GM12878 (cell line): ENCODE results near the gene RFXANK. TPM values are rescaled to one million over a fixed set of nuclear protein-coding genes. Genes with fewer than 3 reads are reported as not detected.

ENCODE experiments used
- ATAC-seq: fragments of 200-7000 bp; cut with Tn5 transposase; 3 replicates; pipeline ENCODE4 v1.9.1; 2020; ENCODE audit warnings: mild to moderate bottlenecking, moderate library complexity
- BruUV-seq: library from RNA; stranded (reverse); fragments of 400-500 nt; replicated peaks from 2 replicates; lab custom pipeline; 2021; lab: Mats Ljungman, UMichigan
- CTCF ChIA-PET: fragments of 300-600 bp; sonication (Branson Sonifier 250); formaldehyde crosslinking; extraction: SDS; loops from one replicate; lab custom pipeline; 2021; ENCODE audit warnings: inconsistent platforms; lab: Yijun Ruan, JAX
- POLR2A ChIA-PET: fragments of 350-600 bp; formaldehyde crosslinking; extraction: SDS; loops from one replicate; lab custom pipeline; 2021; ENCODE audit warnings: inconsistent platforms; lab: Charles Lee
- RAD21 ChIA-PET: fragments of 300-600 bp; sonication (Branson Sonifier 250); formaldehyde crosslinking; loops from one replicate; lab custom pipeline; 2023; ENCODE audit warnings: antibody characterized with exemption; ENCODE audit not compliant: unreplicated experiment; lab: Charles Lee
- SMC1A ChIA-PET: fragments of 300-600 bp; sonication (Branson Sonifier 250); formaldehyde crosslinking; loops from one replicate; lab custom pipeline; 2023; ENCODE audit not compliant: unreplicated experiment, uncharacterized antibody; lab: Charles Lee
- DNase-seq: peaks from one replicate; pipeline ENCODE4 v3.0.0-alpha.2; 2011; ENCODE audit warnings: low read depth, low spot score
- FAIRE-seq: peaks from 3 replicates; lab custom pipeline; 2011; peaks lifted over from hg19 to GRCh38; lab: Jason Lieb, UNC
- H2AFZ ChIP-seq: 2 replicates; pipeline ENCODE4 v1.6.0; 2011; ENCODE audit warnings: low read depth, low read length, control low read depth; ENCODE audit not compliant: control insufficient read depth
- H3K27ac ChIP-seq: 2 replicates; pipeline ENCODE4 v1.5.1; 2011; ENCODE audit warnings: control low read depth; ENCODE audit not compliant: control insufficient read depth, insufficient read depth
- H3K27me3 ChIP-seq, 2 experiments: replicated peaks in 1 of 2; 2 replicates each; pipeline versions ENCODE4 v1.6.0 to v1.6.1; 2011; ENCODE audit warnings: low read length in 1 of 2; ENCODE audit not compliant: control insufficient read depth in 2 of 2, insufficient read depth in 2 of 2
- H3K36me3 ChIP-seq, 2 experiments: 2 replicates each; pipeline ENCODE4 v1.5.1; 2011; ENCODE audit warnings: low read length in 1 of 2; ENCODE audit not compliant: control insufficient read depth in 2 of 2, insufficient read depth in 2 of 2
- H3K4me1 ChIP-seq: 2 replicates; pipeline ENCODE4 v1.6.1; 2011; ENCODE audit warnings: mild to moderate bottlenecking, low read length, moderate library complexity, mixed read lengths; ENCODE audit not compliant: control insufficient read depth, insufficient read depth
- H3K4me2 ChIP-seq: 2 replicates; pipeline ENCODE4 v1.6.0; 2011; ENCODE audit warnings: control low read depth; ENCODE audit not compliant: control insufficient read depth, insufficient read depth
- H3K4me3 ChIP-seq: fragments of 200-600 bp; sonication (generic); 2 replicates; pipeline ENCODE4 v1.5.1; 2016
- H3K79me2 ChIP-seq: 2 replicates; pipeline ENCODE4 v1.6.0; 2011; ENCODE audit warnings: low read length; ENCODE audit not compliant: control insufficient read depth, insufficient read depth
- H3K9ac ChIP-seq: 2 replicates; pipeline ENCODE4 v1.8.0; 2011; ENCODE audit warnings: low read length, control low read depth, mixed read lengths; ENCODE audit not compliant: control insufficient read depth, insufficient read depth
- H3K9me3 ChIP-seq: replicated peaks from 3 replicates; pipeline ENCODE4 v1.5.1; 2011; ENCODE audit warnings: mild to moderate bottlenecking, low read length; ENCODE audit not compliant: control insufficient read depth, insufficient read depth
- H4K20me1 ChIP-seq: 2 replicates; pipeline ENCODE4 v1.6.0; 2011; ENCODE audit not compliant: control insufficient read depth, insufficient read depth
- BMI1 ChIP-seq: fragments of 450-650 bp; IDR thresholded peaks from 2 replicates; pipeline ENCODE4 v1.6.1; 2016; ENCODE audit warnings: mild to moderate bottlenecking, moderate library complexity, borderline replicate concordance
- CHD2 ChIP-seq: IDR thresholded peaks from 2 replicates; pipeline ENCODE4 v1.6.1; 2011; ENCODE audit warnings: low read depth, low read length, improper control_type of control experiment, borderline replicate concordance
- CREB1 ChIP-seq: IDR thresholded peaks from 2 replicates; pipeline ENCODE4 v1.6.1; 2012; ENCODE audit warnings: low read depth, mild to moderate bottlenecking, inconsistent platforms
- KLF5 ChIP-seq: fragments of 450-650 bp; IDR thresholded peaks from 2 replicates; pipeline ENCODE4 v1.6.1; 2014; ENCODE audit warnings: mild to moderate bottlenecking; ENCODE audit not compliant: partially characterized antibody
- MXI1 ChIP-seq: fragments of 150-350 bp; IDR thresholded peaks from 2 replicates; pipeline ENCODE4 v1.6.1; 2011; ENCODE audit warnings: low read depth, mild to moderate bottlenecking, inconsistent platforms, low read length, improper control_type of control experiment
- MYB ChIP-seq: fragments of 150-350 bp; IDR thresholded peaks from 2 replicates; pipeline ENCODE4 v1.6.1; 2014; ENCODE audit warnings: mild to moderate bottlenecking, low read depth, low read length, borderline replicate concordance
- PKNOX1 ChIP-seq: fragments of 450-650 bp; IDR thresholded peaks from 2 replicates; pipeline ENCODE4 v1.6.1; 2016; ENCODE audit warnings: mild to moderate bottlenecking
- RAD21 ChIP-seq: IDR thresholded peaks from 2 replicates; pipeline ENCODE4 v1.6.1; 2011; ENCODE audit warnings: mild to moderate bottlenecking, low read depth, low read length, moderate library complexity; ENCODE audit not compliant: insufficient read depth
- RUNX3 ChIP-seq: IDR thresholded peaks from 2 replicates; pipeline ENCODE4 v1.6.1; 2012; ENCODE audit warnings: low read length, inconsistent platforms
- SMAD1 ChIP-seq: fragments of 450-650 bp; IDR thresholded peaks from 2 replicates; pipeline ENCODE4 v1.6.1; 2018; ENCODE audit warnings: mild to moderate bottlenecking, low read depth; ENCODE audit not compliant: partially characterized antibody
- SMARCA5 ChIP-seq: fragments of 450-650 bp; IDR thresholded peaks from 2 replicates; pipeline ENCODE4 v1.6.1; 2017; ENCODE audit warnings: mild to moderate bottlenecking
- SREBF2 ChIP-seq: IDR thresholded peaks from 2 replicates; pipeline ENCODE4 v1.6.1; 2012; ENCODE audit warnings: mild to moderate bottlenecking, low read length
- WGBS: methylation state at CpG from one replicate; pipeline ENCODE4 v1.1.6; 2016; ENCODE audit warnings: low lambda C conversion rate; ENCODE audit not compliant: insufficient replicate concordance, insufficient coverage; ENCODE audit errors: missing lambda C conversion rate; 5-methylcytosine and 5-hydroxymethylcytosine counted together
- in situ Hi-C: fragments of 300-500 bp; cut with MboI; formaldehyde crosslinking; loops from 9 replicates; pipeline ENCODE4 v1.14.3; 2018; ENCODE audit warnings: mixed read lengths
- intact Hi-C: fragments of 100-400 bp; cut with micrococcal nuclease; formaldehyde crosslinking; loops from one replicate; pipeline ENCODE4 v1.14.2; 2022; ENCODE audit not compliant: unreplicated experiment
- polyA plus RNA-seq, 11 experiments: library from polyadenylated mRNA; depleted of rRNA in 4 of 11; unstranded in 6 of 11; stranded (reverse) in 5 of 11; fragments of >200 nt; fragmentation: Nextera tagmentation in 4 of 11; fragmentation: Illumina TruSeq in 1 of 11; extraction: Ambion mirVana in 4 of 11; extraction: Trizol in 1 of 11; gene quantifications; 1 replicate in 1 of 11; 2 replicates in 10 of 11; pipeline versions ENCODE4 v1.2.1 to v1.2.3, GENCODE V29; 2011 to 2016; ENCODE audit warnings: inconsistent platforms in 2 of 11, missing spikeins in 2 of 11, low read depth in 1 of 11
- total RNA-seq, 4 experiments: library from RNA; depleted of rRNA in 3 of 4; stranded (reverse); fragments of >200 nt in 3 of 4; fragmentation: Illumina TruSeq in 1 of 4; extraction: Trizol in 1 of 4; gene quantifications; 2 replicates each; pipeline versions ENCODE4 v1.2.1 to v1.2.3, GENCODE V29; 2013 to 2021
- TF ChIP-seq, protein P1 (sequence below): fragments of 450-650 bp; IDR thresholded peaks from 2 replicates; pipeline ENCODE4 v1.6.1; 2017; ENCODE audit warnings: mild to moderate bottlenecking

The RFXANK gene
- total and polyA plus RNA-seq, 10 of the 15 experiments (the other 5 are each of a cell fraction or from before 2014, with no cell fraction given): 70.8 to 125 (median 95.7) TPM

DNA sequence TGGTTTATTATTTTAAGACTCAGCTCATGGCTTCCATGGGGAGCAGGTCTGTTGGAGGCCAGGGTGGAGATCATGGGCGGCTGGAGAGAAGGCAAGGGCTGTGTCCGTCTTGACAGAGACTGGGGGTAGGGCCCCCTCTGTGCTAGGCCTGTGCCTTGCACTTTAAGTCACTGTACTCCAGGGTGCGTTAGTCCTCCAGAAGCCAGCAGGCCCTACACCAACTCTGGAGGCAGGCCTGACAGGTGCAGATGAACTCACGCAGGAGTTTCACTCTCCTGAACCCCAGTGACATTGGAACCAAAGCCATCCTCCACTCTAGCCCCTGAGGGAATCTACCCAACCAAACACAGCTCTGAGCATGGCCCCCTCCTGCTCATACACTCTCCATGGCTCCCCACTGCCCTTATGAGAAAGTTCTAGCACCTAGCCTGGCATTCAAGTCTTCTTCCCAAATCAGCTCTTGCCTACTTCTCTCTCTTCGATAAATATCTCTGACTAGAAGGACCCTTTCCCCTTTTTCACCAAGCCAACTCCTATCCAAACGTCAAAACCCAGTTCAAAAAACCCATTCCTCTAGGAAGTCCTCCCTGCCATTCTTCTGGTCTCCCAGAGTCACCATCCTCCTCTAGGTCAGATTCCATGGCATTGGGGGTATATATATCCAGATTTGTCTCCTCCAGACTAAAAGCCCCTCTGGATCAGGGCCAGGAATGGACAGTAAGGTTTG is 37.1 kb upstream of the RFXANK start:
- BruUV-seq: TSS peak; percentile 54
- DNase-seq (no peak), ATAC-seq (no peak), FAIRE-seq (no peak)
- peaks cover 58% of the 10 kb centered on the region for H3K4me1 ChIP-seq
- CTCF ChIA-PET: interaction anchor here (0.9 to 11.3 kb wide), 4 partner anchors 8 to 188 kb away, joined by 3 to 135 read pairs (median 72); partner anchors contain the start of gene MEF2B
- no peak overlapping the region for H3K9ac ChIP-seq
- H3K79me2 ChIP-seq: peaks cover 2% of the 10 kb centered on the region
- no peaks in the 10 kb centered on the region for H4K20me1 ChIP-seq
- H2AFZ ChIP-seq: no peak overlapping the region
- no peak overlapping the region for H3K4me3 ChIP-seq
- 64% methylated on average over 6 of the region's 6 CpGs for WGBS
- H3K9me3 ChIP-seq: no peaks in the 10 kb centered on the region; the same call in 2 of the 3 replicates
- H3K27me3 ChIP-seq: no peaks in the 10 kb centered on the region
- intact Hi-C loops: no loop called here
- SMC1A ChIA-PET: interaction anchor here (0.6 to 7.4 kb wide), 6 partner anchors 8 to 87 kb away, joined by 3 to 83 read pairs (median 6); partner anchors contain the start of genes MEF2B and NR2C2AP
- in situ Hi-C loops: no loop called here
- H3K36me3 ChIP-seq: peaks cover 0 to 3% of the 10 kb centered on the region in 2 experiments; a peak in 1 of 4 replicates
- H3K4me2 ChIP-seq: peak overlapping the region; percentile 53
- POLR2A ChIA-PET: interaction anchor here (0.9 to 7.7 kb wide), 4 partner anchors 11 to 92 kb away, joined by 3 to 74 read pairs (median 14); partner anchors contain the start of gene MEF2B
- peak overlapping the region; percentile 63 for H3K27ac ChIP-seq
- TF ChIP-seq MXI1 (no peak), SMARCA5 (peak; percentile 82), RUNX3 (no peak), BMI1 (no peak), PKNOX1 (no peak), RAD21 (peak; percentile 28; the same call in 1 of the 2 replicates), SREBF2 (no peak), SMAD1 (no peak), KLF5 (no peak), CREB1 (no peak), CHD2 (no peak), MYB (no peak)
- TF ChIP-seq, protein P1, sequence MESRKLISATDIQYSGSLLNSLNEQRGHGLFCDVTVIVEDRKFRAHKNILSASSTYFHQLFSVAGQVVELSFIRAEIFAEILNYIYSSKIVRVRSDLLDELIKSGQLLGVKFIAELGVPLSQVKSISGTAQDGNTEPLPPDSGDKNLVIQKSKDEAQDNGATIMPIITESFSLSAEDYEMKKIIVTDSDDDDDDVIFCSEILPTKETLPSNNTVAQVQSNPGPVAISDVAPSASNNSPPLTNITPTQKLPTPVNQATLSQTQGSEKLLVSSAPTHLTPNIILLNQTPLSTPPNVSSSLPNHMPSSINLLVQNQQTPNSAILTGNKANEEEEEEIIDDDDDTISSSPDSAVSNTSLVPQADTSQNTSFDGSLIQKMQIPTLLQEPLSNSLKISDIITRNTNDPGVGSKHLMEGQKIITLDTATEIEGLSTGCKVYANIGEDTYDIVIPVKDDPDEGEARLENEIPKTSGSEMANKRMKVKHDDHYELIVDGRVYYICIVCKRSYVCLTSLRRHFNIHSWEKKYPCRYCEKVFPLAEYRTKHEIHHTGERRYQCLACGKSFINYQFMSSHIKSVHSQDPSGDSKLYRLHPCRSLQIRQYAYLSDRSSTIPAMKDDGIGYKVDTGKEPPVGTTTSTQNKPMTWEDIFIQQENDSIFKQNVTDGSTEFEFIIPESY: no peak
- RAD21 ChIA-PET: interaction anchor here (0.6 to 17.5 kb wide), 4 partner anchors 9 to 474 kb away, joined by 3 to 394 read pairs (median 4); partner anchors contain the start of genes BORCS8, MEF2B and RFXANK
